Esophagus squamous epithelium (tissue), 4 donors: ENCODE measurements around the gene LPO.

ENCODE experiments used
- POLR2A ChIP-seq, 4 donors: fragments of 450-650 bp; IDR thresholded peaks; one replicate each; pipeline ENCODE4 v1.6.1; 2017; ENCODE audit warnings: antibody characterized with exemption in 4 of 4, mild to moderate bottlenecking in 4 of 4, moderate library complexity in 3 of 4
- TF ChIP-seq, protein P1 (sequence below), 6 experiments: fragments of 450-650 bp in 4 of 6; fragments of 200-600 bp in 2 of 6; sonication (generic) in 2 of 6; IDR thresholded peaks; one replicate each; pipeline ENCODE4 v1.5.1; 2016 to 2019; ENCODE audit warnings: antibody characterized with exemption in 6 of 6, mild to moderate bottlenecking in 4 of 6, moderate library complexity in 4 of 6

DNA sequence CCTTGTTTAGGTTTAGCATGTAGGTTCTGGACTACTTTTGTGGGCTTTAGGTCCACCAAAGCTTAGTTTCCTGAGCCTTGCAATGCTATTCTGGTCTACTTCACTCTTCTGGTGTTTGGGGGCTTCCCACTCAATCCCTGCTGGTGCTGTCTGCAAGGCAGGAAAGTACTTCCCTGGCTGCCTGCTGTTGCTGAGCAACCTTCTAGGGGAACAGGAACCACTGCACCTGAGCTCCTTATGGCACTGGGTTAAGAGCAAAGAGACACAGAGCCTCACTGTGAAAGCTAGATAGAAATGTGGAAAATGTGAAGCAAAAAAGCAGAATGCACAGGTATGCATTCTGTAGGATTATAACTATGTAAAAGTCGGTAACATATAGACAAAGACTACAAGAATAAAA, 25.4 kb downstream of the LPO start:
- TF ChIP-seq, protein P1, sequence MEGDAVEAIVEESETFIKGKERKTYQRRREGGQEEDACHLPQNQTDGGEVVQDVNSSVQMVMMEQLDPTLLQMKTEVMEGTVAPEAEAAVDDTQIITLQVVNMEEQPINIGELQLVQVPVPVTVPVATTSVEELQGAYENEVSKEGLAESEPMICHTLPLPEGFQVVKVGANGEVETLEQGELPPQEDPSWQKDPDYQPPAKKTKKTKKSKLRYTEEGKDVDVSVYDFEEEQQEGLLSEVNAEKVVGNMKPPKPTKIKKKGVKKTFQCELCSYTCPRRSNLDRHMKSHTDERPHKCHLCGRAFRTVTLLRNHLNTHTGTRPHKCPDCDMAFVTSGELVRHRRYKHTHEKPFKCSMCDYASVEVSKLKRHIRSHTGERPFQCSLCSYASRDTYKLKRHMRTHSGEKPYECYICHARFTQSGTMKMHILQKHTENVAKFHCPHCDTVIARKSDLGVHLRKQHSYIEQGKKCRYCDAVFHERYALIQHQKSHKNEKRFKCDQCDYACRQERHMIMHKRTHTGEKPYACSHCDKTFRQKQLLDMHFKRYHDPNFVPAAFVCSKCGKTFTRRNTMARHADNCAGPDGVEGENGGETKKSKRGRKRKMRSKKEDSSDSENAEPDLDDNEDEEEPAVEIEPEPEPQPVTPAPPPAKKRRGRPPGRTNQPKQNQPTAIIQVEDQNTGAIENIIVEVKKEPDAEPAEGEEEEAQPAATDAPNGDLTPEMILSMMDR (IDR thresholded peaks at IDR 0.05) = no peak
- no peak for TF ChIP-seq POLR2A (IDR thresholded peaks at IDR 0.05)
